Stimulated activated CD8-positive, alpha-beta memory T cell treated with anti-CD3 and anti-CD28 coated beads, Interleukin-12 subunit alpha, Interleukin-12 subunit beta, amount 100 ng/mL, for 1 hour (primary cell): ENCODE results near the gene G6PC3.
A peak's percentile ranks its signal among the peaks of the same experiment; 100 is the strongest.

Experiments
- DNase-seq: peaks from one replicate; pipeline ENCODE4 v3.0.0-alpha.2; 2020; ENCODE audit warnings: low read depth

G6PC3 gene

DNA sequence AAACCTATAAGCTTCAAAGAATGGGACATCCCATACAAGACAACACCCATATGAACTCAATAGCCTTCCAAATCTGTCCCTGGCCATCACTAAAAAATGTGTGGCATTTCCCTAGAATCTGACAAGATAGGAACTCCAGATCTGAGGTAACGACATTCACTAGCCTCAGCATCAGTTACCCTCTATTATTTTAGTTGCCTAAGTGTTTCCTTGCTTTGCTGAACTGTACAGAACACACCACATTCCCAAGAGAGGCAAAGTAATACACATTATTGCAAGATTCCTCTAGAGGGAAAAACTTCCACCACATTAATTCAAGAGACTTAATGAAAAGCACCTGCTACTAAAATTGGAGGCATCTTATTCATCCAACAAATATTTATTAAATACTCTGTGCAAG lies 9.1 kb upstream of the G6PC3 start:
- no peak for DNase-seq

DNA sequence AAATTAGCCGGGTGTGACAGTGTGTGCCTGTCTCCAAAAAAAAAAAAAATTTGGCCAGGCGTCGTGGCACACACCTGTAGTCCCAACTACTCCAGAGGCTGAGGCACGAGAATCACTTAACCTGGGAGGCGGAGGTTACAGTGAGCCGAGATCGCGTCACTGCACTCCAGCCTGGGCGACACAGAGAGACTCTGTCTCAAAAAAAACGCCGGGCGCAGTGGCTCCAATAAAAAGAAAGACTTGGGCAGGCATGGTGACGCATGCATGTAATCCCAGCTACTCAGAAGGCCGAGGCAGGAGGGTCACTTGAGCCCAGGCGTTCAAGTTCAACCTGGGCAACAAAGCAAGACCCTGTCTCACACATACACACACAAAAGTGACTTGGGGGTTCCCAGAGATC lies 7.7 kb upstream of the G6PC3 start:
- DNase-seq: no peak

DNA sequence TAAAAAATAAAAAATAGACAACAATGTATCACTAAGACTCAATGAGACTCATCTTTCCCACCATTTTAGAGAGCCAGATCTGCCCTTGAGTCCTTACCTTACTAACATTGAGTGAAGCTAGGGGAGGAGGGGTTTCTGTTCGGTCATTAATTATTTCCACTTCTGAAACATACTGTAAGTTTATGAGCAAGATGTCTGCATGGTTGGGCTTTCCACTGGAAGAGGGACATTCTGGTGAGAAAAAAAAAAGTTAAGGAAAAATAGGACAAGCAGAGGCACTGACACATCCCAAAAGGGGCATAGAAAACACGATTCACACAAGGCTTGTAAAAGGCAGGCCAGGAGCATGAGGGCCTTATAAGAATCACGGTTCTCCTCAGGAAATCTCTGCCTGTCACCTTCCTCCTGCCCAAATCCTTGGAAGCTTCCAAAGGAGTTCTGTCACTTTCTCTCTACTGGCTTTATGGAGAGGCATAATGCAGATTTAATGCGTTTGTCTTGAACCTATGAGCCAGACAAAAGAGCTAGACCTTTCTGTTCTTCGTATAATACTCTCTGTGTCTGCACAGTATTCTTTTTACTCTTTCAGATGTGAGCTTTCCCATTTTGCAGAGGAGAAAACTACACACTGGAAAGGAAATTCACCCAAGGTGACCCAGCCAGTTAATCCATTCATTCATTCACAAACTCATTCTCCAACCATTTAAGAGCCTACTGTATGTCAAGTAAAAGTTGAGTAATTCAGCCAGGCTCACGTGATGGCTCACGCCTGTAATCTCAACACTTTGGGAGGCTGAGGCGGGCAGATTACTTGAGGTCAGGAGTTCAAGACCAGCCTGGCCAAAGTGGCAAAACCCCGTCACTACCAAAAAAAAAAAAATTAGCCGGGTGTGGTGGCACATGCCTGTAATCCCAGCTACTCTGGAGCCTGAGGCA lies 6.6 kb upstream of the G6PC3 start:
- no peak for DNase-seq

DNA sequence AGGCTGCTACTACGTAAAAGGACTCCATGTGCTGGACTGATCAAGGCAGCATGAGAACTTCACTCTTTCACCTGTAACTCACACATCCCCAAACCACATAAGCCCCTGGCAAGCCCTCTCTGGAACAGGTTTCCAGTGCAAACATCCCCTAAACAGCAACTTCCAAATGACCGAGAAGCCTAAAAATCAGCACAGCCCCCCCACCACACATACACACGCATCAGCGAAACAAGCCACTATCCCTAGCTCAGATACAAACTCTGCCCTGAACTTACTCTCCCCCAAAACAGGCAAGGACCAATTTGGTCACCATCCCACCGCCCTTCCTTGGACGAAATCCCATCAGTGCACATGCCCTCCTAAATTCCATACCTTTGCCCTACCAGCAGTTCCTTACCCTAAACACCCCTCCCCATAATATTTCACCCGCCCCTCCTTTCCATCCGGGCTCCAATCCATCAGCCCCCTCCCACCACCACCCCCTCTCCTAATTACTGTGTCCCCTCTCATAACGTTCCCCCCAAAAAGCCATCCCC lies 4.8 kb upstream of the G6PC3 start:
- DNase-seq: no peak

DNA sequence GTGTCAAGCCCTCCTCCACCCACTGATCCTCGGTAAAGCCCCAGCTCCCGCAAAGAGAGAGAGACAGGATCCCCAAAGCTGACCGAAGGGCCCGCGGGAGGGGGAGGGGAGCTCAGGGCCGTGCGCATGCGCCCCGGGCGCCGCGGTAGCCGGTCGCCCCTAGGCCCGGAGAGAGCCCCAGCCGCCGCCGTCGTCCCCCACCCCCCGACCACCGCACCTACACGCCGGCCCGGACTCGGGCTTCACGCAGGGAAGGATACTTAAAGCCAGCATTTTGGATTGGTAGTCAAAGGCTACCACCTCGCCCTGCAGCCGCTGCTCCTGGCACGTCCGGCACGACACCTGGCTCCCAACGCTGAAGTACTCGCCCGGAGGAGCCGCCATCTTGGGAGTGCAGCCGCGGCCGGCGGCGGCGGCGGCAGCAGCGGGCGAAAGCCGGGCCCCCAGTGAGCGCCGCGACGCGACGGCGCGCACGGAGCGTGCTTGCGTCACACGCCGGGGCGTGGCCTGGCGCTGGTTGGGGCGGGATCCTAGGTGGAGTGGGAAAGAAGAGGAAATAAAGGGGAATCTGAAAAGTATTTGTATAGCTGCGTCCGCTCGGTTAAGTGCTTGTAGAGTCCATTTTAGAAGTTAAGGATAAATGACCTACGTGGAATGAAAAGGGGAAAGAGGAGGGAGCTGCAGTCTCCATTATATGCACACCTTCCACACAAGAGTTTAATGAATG lies 4.2 kb upstream of the G6PC3 start, which contains the start of gene LSM12:
Gene LSM12, minus strand, starts transcription at position 468 of the 727 bp plus-strand sequence. Its CDS starts 84 bp downstream, at position 384.
- peak; percentile 74 for DNase-seq

DNA sequence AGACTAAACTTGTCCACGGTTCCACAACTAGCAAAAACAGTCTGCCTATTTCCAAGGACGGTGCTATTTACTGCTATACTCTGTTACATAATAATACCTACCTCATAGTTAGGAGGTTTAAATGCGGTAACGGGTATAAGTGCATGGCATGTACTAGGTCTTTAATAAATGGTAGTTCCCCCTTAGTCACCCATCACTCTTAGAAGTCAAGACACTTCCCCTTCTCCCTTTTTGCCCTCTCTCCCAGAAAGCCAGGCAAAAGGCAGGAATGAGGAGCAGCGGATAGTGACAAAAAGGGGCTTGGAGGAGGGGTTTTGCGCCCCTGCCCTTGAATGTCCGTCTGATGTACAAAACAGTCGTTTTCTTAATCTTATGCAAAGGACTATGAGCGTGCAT lies 3.0 kb upstream of the G6PC3 start:
- DNase-seq: no peak

DNA sequence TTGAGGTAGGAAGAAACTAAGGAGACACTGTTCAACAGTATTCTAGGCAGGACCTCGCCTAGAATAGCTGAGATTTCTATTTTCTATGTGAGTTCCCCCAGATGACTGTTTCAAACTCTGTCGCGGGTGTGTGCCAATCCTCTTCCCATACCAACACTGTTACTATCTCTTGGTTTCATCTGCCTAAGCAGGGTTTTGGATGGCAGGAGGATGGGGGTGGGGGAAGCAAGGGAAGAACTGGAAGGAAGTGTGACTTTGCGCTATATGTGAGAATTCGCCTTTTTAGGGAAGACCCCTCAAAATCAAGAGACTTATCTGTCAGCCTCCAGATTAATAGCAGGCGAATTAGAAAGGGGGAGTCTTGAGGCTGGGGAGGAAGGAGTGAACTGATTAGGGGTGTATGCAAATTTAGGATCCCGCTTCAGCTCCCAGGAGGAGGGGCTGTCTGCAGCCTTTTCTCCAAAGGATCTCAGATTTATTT lies 521 bp upstream of the G6PC3 start:
- no peak for DNase-seq

DNA sequence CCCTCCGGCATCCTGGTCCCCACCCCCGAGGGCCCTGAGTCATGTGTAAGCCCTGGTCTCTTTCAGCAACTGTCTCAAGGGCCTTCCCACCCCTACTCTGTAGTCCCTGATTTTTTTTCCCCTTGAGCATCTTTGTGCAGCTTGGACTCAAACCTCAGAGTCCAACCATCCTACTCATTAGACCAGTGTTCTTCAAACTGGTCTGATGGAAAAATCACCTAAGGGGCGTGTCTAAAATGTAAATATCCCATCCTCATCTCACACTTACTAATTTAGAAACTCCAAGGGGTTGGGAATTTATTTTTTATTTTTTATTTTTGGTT lies 624 bp downstream of the G6PC3 start:
- no peak for DNase-seq

DNA sequence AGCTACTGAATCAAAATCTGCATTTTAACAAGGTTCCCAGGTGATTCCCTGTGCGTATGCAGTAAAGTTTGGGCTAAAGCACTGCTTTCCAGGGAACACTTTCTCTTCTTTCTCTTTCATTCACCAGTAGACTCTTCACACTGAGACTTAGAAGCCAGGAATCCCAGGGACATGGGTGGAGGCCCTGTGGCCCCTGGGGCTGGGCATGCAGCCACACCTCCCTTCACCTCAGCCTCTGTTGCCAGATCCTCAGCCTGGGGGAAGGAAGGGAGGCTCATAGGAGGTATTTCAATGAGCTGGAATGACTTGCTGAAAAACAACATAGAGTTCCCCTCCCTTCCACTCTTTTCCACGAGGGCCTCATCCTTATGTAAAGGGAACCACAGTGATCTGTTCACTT lies 1.2 kb downstream of the G6PC3 start:
- no peak for DNase-seq

DNA sequence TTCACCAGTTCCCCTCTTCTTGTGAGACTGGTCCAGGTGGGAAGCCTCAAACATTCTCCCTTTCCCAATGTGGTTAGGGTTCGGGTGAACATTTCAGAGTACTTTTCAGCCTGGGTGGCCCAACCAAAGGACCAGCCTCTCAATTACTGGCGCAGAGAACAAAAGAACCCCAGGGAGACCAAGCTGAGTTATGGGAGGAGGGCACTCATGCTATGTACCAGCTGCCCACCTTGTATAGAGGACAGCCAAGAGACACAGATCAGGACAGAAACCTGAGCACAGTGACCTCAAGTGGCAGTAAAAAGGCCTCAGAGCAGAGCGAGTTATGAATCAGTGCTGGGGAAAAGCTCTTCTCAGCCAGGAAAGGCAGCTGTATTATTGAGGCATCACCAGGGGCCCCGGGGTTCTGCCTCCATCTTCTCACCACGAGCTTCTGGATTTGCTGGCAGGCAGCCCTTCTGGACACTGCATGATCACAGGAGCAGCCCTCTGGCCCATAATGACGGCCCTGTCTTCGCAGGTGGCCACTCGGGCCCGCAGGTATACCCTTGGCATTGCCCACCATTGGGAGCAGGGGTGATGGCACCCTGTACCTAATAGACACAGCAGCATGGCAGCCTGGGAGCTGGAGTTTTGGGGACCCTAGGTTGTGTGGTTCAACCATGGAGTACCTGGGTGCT lies 3.8 kb downstream of the G6PC3 start:
- DNase-seq: no peak

DNA sequence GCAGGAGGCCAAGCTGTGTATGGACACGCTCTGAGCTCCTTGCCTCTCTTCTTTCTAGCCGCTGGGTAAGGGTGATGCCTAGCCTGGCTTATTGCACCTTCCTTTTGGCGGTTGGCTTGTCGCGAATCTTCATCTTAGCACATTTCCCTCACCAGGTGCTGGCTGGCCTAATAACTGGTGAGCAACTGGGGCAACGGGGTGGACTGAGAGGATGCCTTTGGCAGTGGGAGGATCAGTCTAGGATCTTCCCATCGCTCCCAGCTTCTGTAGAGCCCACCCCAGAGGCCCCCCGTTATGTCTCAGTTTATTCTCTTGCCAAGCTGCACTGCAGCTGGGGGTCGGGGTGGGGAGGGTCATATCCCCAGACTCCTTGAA lies 4.4 kb downstream of the G6PC3 start:
- DNase-seq: no peak

DNA sequence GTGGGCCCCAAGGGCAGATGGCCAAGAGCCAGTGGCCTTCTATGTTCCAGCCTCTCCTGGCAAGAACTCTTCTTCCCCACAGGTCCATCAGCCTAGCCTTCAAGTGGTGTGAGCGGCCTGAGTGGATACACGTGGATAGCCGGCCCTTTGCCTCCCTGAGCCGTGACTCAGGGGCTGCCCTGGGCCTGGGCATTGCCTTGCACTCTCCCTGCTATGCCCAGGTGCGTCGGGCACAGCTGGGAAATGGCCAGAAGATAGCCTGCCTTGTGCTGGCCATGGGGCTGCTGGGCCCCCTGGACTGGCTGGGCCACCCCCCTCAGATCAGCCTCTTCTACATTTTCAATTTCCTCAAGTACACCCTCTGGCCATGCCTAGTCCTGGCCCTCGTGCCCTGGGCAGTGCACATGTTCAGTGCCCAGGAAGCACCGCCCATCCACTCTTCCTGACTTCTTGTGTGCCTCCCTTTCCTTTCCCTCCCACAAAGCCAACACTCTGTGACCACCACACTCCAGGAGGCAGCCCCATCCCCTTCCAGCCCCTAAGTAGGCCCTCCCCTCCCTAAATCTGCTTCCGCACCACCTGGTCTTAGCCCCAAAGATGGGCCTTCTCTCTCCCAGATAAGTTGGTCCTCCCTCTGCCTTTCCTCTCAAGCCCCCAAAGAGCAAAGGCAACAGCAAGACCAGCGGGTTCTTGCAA lies 5.2 kb downstream of the G6PC3 start:
- no peak for DNase-seq

DNA sequence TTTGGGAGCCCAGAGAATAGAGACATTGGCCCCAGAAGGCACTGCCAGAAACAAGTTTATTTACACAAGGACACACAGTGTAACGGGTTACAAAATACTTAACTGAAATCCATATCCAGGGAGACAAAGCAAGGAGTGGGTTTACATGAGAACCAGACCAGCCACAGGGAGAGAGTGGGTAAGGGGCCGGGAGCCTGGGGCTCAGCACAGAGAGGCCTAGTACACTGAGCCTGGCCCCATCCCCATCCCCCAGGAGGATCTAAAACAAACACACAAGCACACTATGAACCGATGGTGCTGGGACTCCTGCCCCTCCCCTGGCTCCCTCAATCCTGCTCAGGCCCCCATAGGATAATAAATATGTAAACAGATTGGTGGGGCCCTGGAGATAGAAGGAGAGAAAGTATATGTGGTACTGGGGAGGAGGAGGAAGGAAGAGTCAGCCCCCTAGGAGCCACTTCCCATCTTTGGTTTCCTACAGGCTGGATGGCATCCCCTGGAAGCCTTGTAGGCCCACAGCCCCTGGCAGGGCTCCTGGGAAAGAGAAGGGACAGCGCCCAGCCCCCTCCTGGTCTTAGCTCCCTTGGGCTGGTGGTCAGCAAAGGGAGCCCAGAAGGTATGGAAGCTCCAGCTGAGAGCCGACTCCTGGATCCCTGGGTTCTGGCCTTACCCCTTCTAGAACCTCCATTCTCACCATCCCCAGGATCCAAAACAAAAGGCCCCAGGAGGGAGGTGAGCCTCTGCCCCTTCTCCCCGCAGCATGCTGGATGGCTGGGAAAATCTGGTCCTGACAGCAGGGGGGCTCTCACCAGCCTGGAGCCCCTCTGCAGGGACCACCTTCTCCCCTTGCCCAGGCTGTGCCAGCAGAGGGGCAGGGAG lies 6.4 kb downstream of the G6PC3 start:
- DNase-seq: no peak

DNA sequence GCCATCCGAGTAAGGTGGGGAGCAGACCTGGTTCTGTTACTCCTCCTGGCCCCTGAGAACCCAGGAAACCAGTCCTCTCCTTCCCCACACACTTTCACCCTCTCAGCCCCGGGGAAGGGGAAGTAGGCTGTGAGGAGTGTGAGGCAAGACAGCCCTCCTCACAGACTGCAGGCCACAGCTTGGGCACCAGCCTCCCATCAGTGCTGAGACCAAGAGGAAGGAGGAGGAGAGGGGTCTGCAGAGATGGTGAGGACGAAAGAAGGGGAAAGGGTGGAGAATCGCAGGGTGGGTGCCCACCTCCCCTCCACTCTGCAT lies 7.0 kb downstream of the G6PC3 start:
- no peak for DNase-seq

DNA sequence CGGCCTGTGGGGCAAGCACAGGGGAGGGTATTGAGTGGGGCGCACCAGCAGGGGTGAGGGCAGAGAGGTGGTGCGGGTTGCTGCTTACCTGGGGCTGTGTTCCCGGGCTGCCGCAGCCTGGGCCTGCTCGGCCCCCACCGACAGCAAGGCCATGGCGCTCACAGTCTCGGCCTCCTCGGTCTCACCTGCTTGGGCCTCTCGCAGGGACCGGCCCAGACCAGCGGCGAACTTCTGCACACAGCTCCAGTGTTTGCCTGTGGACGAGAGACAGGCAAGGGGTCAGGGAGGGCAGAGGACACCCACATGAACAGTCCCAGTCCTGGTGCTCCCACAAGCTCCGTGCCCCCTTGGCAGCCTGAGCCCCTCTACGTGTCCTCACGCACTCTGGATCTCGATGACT lies 7.9 kb downstream of the G6PC3 start:
- no peak for DNase-seq

DNA sequence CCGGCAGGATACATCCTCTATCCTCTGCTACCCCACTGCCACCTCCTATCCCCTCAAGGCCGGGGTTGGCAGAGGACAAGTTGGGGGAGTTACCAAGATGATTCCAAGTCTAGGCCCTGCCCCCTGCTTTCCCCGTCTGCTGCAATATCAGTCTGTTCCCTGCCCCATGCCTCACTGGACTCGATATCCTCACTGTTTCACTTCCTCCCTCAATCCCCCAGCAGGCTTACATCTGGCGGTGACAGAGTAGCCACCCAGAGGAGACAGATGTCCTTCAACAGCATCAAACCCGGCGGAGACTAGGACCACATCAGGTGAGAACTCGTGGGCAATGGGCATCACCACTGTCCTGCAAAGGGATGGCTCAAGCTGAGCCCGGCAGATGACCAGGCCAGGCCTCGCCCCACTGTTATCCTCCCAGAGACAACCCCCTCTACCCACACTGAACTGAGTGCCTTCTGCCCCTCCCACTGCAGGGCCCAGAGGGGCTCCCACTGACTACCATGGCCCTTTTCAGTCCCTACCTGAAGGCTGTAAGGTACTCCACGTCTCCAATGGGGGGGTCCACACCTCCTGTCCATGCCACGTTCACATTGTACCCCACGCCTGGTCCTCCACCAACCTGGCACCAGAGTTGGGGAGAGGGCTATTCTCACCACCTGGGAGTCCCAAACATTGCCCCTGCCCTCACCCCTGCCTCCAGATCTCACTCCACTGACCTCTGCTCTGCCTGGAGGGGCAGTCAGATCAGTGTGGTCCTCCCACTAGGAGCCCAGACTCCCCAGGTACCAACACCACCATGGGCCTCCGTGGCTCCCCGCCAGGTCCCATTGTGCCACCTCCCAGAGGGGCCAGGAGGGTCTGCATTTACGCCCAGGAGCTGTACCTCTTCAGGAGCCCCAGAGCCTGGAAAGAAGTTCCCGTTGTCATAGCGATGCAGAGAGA lies 9.6 kb downstream of the G6PC3 start:
- no peak for DNase-seq

DNA sequence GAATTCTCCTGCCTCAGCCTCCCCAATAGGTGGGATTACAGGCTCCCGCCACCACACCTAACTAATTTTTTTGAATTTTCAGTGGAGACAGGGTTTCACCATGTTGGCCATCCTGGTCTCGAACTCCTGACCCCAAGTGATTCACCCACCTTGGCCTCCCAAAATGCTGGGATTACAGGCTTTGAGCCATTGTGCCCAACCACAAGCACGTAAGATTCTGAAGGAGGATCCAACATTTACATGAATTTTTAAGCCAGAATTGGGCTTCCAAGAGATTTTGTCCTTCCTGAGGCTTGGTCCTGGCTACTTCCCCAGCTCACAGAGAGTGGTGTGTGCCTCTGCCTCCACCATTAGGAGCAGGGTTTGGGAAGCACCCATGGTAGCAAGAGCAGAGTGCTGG lies 11.1 kb downstream of the G6PC3 start:
- DNase-seq: no peak

DNA sequence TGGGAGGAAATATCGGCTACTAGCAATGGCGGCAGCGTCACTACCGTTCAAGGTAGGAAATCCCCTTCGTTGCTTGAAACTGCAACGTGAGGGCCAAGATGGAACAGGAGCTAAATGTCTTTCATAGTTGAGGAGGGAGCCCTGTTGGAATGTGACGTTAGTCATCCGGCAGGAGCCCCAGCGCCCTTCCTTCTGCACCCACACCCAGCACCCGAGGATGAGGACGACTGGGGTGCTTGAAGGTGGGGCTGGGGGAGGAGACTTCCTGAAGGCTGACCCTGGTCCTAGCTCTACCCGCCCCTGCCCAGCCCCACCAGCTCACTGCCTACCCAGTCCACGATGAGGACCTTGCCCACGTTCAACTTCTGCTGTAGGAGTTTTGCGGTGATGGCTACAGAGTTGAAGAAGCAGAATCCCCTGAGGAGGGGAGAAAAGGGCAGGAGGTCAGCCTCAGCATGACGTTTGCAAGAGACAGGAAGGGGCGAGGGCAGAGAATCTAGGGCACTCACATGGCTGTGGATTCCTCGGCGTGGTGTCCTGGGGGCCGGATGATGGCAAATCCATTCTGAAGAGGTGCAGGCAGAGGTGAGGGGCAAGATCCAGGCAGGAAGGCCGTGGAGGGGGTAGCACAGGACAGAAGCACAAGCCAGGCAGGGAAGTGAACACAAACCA lies 11.9 kb downstream of the G6PC3 start:
- no peak for DNase-seq

DNA sequence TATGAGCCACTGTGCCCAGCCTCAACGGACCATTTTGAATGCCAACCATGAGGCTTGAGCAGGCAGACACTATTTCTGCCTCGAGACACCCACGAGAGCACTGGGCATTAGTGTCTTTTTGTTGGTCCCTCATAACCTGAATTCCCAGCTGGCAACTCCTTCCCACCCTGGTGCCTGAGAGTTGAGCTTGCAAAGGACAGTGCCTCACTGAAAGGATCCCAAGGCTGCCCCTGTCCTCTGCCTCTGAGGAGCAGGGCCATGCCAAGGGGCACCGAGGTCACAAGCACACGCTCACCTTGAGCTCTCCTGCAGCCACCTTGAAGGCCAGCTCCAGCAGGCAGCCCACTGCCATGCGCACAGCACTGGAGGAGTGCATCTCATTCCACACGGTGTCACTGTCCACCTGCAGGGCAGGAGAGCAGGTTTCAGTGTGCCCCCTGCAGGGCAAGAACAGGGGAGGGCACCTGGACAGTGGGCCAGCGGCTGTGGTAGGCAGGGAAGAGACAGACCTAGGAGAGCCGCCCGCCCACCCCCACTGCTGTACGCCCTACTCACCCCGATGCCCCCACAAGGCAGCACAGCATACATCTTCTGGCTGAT lies 12.8 kb downstream of the G6PC3 start:
- DNase-seq: no peak
